ENCODE data around the gene RAPGEF4. TPM values are rescaled to one million over a fixed set of nuclear protein-coding genes. Genes with fewer than 3 reads are reported as not detected.

Gene RAPGEF4
- total and polyA plus RNA-seq, 9 of the 15 experiments (the other 6 are each of a cell fraction or from before 2014, with no cell fraction given): 0.04 to 0.33 (median 0.13) TPM; not detected in 6

GRCh38 chr2:173075781-173076580 is 340.3 kb downstream of the RAPGEF4 start, which contains the start of gene MAP3K20 (continued):
- TF ChIP-seq FOXA3 (CRISPR knock-in tag; conservative IDR thresholded peaks at IDR 0.05 in 1 of 2, IDR thresholded peaks at IDR 0.05 in 1 of 2) (no peak), ARID2 (IDR thresholded peaks at IDR 0.05) (no peak), PYGO2 (tag; IDR thresholded peaks at IDR 0.05) (no peak), MLLT1 (IDR thresholded peaks at IDR 0.05) (no peak), RERE (CRISPR knock-in tag; IDR thresholded peaks at IDR 0.05; ENCODE audit: borderline replicate concordance) (no peak), JUND (IDR thresholded peaks at IDR 0.05; ENCODE audit: borderline replicate concordance, low read depth, low read length) (0 out of 2 replicates have a peak, but pooled peaks have one; percentile 30), JUND (tag; IDR thresholded peaks at IDR 0.05; ENCODE audit: borderline replicate concordance, low read depth, low read length) (no peak), POLR2G (IDR thresholded peaks at IDR 0.05; ENCODE audit: low read depth, low read length) (peak; percentile 96), ZNF316 (IDR thresholded peaks at IDR 0.05) (no peak), PTRF (tag; IDR thresholded peaks at IDR 0.05) (no peak), ZBED1 (IDR thresholded peaks at IDR 0.05) (no peak), ZNF140 (CRISPR knock-in tag; IDR thresholded peaks at IDR 0.05) (no peak), NR3C1 (CRISPR knock-in tag; IDR thresholded peaks at IDR 0.05) (0 out of 2 replicates have a peak, but pooled peaks have one; percentile 12), NRF1 (conservative IDR thresholded peaks at IDR 0.05 in 1 of 2, IDR thresholded peaks at IDR 0.05 in 1 of 2) (peak in 1 of 2 experiments; percentile 28; a peak in 1 of 4 replicates), CREB1 (IDR thresholded peaks at IDR 0.05) (no peak; the same call in 1 of the 2 replicates), CREB1 (CRISPR knock-in tag; IDR thresholded peaks at IDR 0.05) (peak; percentile 48; the same call in 1 of the 2 replicates), ZNF263 (CRISPR knock-in tag; IDR thresholded peaks at IDR 0.05; ENCODE audit: borderline replicate concordance) (0 out of 2 replicates have a peak, but pooled peaks have one; percentile 46), TRIM25 (IDR thresholded peaks at IDR 0.05; ENCODE audit: borderline replicate concordance) (no peak), NEUROD1 (IDR thresholded peaks at IDR 0.05; ENCODE audit: borderline replicate concordance, low read depth, low read length, partially characterized antibody) (peak; percentile 31), CHCHD3 (CRISPR knock-in tag; IDR thresholded peaks at IDR 0.05) (no peak)

Measured in K562 (cell line).